GM19025 (cell line): ENCODE measurements around the gene DOP1B.
"Not testable (repeated sequence)": the region's sequence is repeated elsewhere in the genome, so short reads cannot be mapped to it uniquely, and the experiment has no call there.

ENCODE experiments used
- ATAC-seq: cut with Tn5 transposase; IDR thresholded peaks from one replicate; pipeline ENCODE4 v1.9.1; 2021; ENCODE audit warnings: mild to moderate bottlenecking, low read depth, moderate library complexity; ENCODE audit not compliant: unreplicated experiment

Gene DOP1B

GRCh38 chr21:36135391-36136102, 21.1 kb upstream of the DOP1B start:
- no peak for ATAC-seq

DNA sequence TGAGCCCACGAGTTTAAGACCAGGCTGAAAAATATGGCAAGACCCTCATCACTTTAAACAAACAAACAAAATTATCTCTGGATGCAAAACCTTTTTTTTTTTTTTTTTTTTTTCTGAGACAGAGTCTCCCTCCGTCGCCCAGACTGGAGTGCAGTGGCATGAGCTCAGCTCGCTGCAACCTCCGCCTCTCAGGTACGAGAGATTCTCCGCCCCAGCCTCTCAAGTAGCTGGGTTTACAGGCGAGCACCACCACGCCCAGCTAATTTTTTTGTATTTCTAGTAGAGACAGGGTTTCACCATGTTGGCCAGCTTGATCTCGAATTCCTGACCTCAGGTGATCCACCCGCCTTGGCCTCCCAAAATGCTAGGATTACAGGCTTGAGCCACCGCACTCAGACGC, 16.8 kb upstream of the DOP1B start:
- ATAC-seq: not testable (repeated sequence)

- peak; percentile 61 for ATAC-seq
Measured at GRCh38 chr21:36141513-36141925, 15.1 kb upstream of the DOP1B start.

DNA sequence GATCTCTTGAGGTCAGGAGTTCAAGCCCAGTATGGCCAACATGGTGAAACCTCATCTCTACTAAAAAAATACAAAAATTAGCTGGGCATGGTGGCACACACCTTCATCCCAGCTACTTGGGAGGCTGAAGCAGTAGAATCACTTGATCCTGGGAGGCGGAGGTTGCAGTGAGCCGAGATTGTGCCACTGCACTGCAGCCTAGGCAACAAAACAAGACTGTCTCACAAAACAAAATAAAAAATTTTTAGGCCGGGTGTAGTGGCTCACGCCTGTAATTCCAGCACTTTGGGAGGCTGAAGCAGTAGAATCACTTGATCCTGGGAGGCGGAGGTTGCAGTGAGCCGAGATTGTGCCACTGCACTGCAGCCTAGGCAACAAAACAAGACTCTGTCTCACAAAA, 12.4 kb upstream of the DOP1B start:
- not testable (repeated sequence) for ATAC-seq

GRCh38 chr21:36145259-36145658, 11.4 kb upstream of the DOP1B start:
- no peak for ATAC-seq

DNA sequence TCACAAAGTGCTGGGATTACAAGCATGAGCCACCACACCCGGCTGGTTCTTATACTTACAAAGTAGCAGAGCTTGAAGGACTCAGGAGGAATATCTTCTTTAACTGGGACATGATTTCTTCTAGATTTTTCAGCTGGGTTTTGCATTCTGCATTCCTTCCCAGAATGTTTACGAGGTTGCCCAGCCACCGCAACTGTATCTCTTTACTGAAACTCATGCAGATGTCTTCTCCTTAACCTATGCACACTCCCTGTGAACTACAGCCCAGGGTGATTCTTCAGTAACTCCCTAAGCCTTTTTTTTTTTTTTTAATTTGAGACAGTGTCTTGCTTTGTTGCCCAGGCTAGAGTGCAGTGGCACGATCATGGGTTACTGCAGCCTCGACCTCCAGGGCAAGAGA, 8.7 kb upstream of the DOP1B start:
- ATAC-seq: no peak

GRCh38 chr21:36148886-36149285, 7.7 kb upstream of the DOP1B start:
- no peak for ATAC-seq

DNA sequence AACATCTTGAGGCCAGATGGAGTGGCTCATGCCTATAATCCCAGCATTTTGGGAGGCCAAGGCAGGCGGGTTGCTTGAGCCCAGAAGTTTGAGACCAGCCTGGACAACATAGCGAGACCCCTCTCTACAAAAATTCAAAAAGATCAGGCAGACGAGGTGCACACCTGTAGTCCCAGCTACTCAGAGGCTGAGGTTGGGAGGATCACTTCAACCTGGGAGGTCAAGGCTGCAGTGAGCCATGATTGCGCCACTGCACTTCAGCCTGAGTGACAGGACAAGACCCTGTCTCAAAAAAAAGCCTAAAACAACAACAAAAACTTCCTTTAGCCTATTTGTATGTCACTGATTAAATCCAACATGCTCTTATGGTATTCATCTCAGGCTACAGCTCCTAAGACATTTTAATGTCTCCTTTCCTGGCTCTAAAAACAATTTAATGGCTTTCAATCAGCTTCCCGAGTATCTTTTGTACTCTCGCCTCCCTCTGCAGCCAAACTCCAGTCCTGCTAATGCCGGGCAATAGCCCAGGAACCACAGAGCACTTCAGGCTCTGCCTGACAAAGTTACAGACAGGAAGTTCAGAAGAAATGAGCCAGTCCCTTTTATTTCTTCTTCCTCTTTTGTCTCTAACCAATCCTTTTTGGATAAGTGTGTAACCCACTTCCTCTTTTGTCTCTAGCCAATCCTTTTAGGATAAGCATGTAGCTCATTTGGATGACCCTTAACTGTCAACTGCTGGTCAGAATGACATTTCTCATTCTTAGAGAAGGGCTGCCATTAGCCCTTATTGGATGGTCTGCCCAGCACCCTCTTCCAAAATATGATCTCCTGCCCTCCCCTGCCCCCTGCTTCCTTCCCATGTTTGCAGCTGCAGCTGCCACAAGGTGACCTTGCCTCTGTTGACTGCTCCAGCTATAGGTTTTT, 6.6 kb upstream of the DOP1B start:
- ATAC-seq: no peak

DNA sequence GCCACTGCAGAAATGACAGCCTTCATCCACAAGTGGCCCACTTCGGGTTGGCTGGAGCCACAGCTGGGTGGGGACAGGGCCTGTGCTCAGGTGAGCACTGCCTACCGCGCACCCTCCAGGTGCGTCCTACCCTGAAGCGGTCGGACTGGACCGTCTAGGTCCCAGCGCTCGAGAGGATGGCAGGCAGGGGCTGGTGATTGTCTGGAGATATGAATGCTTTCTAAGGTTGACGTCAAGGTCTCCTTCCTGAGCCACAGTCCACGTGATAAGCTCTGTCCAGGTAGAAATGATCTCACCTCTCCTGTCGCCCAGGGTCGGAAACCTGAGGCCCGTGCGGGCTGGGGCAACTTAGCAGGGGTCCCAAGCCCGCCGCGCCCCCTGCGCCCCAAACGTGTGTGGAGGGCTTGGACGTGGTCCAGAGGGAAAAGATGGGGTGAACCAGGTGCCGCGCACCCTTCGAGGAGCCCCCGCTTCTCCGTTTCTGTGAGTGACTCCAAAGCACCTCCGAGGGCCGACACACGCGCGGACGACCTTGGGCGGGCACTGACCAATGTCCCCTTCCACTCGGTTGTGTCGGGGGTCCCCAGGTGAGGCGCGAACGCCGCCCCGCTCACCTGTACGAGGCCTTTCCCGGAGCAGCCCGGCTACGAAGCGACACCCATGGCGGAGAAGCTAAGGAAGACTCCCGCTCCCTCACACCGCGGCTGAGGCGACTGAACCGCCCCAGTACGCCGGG, 853 bp upstream of the DOP1B start:
- no peak for ATAC-seq

DNA sequence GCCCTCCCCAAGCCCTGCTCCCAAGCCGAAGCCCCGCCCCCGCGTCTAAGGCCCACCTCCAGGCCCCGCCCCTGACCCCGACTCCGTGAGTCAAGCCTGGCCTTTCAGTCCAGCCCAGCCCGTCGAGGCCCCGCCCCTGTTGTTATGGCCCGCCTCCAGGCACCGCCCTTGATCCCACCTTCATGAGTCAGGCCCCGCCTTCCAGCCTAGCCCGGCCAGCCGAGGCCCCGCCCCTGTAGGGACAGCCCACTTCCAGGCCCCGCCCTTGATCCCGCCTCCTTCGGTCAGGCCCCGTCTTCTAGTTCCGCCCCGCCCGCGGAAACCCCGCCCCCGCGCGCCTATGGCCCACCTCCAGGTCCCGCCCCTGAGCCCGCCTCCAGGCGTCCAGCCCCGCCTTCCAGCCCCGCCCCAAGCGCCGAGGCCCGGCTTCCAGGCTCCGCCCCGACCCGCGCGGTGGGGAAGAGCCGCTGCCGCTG, 247 bp upstream of the DOP1B start:
- ATAC-seq: peak; percentile 91

- no peak for ATAC-seq
Measured at GRCh38 chr21:36159356-36159921, 2.8 kb downstream of the DOP1B start.

GRCh38 chr21:36160850-36161178, 4.2 kb downstream of the DOP1B start:
- ATAC-seq: no peak

GRCh38 chr21:36162631-36163030, 6.0 kb downstream of the DOP1B start:
- no peak for ATAC-seq

GRCh38 chr21:36163750-36164741, 7.4 kb downstream of the DOP1B start:
- ATAC-seq: no peak

DNA sequence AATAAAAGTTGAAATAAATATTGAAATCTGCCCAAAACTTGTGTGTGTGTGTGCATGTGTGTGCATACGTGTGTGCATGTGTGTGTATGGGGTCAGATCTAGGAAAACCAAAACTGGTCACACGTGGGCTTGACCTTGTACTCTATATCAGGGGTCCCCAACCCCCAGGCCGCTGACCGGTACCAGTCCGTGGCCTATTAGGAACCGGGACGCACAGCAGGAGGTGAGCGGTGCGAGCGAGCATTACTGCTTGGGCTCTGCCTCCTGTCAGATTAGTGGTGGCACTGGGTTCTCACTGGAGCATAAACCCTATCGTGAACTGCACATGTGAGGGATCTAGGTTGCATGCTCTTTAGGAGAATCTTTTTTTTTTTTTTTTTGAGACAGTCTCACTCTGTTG, 8.7 kb downstream of the DOP1B start:
- ATAC-seq: no peak

DNA sequence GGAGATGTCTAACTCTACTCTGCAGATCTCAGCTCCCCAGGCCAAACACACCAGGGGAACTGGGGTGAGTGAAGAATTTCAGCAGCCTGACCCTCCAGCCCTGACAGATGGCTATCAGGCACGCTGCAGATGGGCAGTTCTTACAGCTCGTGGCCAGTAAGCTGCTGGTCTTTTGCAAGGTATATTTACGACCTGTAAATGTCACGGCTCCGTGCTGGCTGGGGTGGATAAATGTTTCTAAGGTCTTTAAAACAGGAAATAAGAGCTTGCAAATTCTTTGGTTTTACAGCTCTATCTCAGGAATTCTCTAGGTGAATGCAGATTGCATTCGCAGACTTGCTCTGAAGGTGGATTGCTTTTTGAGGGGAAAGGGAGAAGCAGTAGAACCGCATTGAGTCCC, 10.1 kb downstream of the DOP1B start:
- ATAC-seq: no peak

DNA sequence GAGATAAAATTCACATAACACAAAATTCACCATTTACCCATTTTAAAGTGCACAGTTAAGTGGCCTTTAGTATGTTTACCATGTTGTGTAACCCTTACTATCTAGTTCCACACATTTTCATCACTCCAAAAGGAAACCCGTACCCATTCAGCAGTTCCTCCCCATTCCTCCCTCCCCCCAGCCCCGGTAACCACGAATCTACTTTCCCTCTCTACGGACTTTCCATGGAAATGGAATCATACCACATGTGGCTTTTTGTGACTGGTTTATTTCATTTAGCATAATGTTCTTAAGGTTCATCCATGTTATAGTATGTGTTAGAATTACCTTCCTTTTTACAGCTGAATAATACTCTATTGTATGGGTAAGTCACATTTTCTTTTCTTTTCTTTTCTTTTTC, 10.9 kb downstream of the DOP1B start:
- no peak for ATAC-seq

DNA sequence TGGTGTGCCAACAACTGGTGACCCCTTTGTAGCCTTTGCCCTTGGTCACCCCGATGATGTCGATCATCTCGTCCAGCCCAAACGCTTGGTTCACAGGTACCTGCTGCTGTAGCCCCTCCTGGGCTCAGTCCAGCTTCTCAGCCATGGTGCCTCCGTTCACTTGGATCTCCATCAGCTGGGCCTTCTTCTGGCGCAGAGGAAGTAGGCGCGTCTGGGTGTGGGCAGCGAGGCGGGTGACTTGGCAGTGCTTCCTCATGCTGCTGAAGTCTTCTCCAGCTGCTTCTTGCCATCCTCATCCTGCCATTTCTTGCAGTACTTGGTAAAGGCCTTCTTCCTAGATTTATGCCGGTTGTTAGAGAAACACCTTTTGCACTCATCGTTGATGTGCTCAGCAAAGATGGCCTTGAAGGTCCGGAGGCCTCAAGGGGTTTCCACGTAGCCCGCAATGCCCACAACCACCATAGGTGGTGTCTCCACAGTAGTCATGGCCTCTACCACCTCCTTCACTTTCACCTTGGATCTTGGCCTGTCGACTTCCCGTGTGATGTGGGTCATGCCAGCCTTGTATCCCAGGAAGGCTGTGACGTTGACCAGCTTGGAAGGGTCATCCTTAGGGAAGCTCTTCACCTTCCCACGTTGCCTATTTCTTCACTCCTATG, 13.0 kb downstream of the DOP1B start:
- no peak for ATAC-seq

DNA sequence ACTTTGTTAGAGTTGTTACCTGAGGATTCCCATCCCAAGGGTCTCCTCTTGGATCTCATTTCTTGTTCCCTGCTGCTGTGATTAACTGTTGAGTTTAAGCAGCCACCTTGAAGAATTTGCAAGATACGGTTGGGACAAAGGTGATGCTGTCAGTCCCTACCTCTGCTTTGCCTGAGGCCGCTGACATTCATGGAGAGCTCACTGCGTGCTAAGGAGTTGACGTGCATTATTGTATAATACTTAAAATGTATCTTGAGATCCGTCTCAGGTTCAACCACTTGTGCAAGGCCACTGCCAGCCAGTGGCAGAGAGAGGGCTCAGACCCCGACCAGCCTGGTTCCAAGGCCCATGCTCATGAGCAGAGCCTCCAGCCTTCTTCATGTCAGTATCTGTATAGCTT, 14.2 kb downstream of the DOP1B start:
- no peak for ATAC-seq
